NCI-H128 (cell line): ENCODE measurements around the gene FURIN.
"Not testable (repeated sequence)": the region's sequence is repeated elsewhere in the genome, so short reads cannot be mapped to it uniquely, and the experiment has no call there.

ENCODE experiments used
- DNase-seq: peaks from one replicate; lab custom pipeline; 2025; ENCODE audit not compliant: unreplicated experiment; lab: John Stamatoyannopoulos, UW

The FURIN gene

DNA sequence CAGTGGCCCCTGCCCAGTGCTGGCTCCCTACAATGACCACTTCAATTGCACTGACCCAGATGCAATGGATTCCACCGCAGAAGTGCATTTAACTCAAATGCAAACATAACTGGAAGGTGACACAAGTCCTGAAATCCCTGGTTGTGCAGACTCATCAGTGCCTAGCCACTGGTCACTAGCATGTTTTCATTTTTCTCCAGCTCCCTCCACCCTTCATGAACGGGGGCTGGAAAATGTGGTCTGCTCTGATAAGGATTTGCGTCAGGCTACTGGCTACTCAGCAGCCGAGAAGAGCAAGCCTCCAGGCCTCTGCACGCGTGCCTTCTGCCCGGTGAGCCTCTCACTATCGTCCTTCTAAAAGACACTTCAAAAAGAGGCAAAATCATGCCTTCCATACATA, 27.4 kb upstream of the FURIN start:
- DNase-seq, result no peak

DNA sequence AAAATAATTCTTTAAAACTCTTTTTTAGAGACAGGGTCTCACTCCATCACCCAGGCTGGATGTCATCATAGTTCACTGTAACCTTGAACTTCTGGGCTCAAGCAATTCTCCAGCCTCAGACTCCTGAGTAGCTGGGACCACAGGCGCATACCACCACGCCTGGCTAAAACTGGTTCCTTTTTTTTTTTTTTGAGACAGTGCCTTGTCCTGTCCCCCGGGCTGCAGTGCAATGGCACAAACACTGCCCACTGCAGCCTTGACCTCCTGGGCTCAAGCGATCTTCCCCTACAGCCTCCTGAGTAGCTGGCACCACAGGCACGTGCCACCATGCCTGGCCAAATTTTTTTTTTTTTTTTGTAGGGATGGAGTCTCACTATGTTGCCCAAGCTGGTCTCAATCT, 23.7 kb upstream of the FURIN start:
- no peak for DNase-seq

DNA sequence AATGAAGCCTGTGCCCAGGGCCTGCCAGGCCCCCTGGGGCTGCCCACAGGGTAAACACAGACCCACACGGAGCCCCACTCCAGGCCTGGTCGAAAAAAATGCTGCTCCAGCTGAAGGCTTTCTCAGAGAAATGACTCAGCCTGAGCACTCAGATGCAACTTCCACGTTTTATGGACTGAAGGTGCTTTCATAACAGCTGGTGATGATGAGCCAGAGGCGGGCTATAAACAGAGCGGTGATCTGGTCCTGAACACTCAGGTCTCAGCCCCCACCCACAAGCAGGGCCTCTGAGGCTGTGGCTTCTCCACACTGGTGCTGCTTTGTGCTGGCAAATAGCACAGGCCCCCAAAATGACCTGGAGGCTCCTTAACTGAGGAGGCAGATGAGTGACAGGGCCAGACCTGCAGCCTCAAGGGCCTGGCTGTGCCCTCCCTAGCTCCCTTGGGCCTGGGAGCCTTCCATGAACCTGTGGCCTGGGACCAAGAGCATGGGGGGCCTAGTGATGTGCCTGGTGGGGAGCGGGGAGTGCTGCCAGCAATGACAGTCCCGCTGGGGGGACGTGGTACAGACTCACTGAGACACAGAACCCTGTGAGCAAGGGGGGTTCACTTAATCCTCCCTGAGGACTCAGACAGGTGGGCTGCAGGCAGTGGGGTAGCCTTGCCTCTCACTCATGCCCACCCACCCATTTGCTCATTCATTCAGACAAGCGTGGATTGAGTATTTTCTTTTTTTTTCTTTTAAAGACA, 23.0 kb upstream of the FURIN start:
- no peak for DNase-seq

DNA sequence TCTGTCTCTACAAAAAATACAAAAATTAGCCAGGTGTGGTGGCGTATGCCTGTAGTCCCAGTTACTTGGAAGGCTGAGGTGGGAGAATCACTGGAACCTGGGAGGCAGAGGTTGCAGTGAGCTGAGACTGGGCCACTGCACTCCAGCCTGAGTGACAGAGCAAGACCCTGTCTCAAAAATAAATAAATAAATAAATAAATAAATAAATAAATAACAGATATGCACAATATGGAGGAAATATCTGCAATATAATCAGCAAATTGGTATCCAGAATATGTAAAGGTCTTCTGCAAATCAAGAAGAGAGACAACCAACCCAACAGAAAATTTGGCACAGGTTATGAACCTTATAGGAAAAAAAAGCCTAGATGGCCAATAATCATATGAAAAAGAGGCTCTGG, 19.0 kb upstream of the FURIN start:
- not testable (repeated sequence) for DNase-seq

DNA sequence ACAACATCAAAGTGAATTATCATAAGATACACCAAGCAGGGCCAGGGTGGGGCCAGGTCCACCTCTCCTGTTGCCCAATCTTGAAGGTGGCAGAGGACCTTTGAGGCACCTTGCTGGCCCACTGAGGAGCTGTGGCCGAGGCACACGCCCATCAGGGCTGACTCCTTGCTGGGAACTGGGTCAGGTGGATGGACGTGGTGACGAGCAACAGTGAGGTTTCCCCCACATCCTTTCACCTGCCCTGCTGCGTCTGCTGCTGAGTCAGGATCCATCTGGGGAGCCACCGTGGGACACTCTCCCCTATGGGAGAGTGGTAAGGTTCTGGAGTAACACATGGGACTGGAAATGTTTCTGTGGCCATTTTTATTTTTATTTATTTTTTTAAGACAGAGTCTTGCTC, 17.3 kb upstream of the FURIN start:
- DNase-seq, result no peak

DNA sequence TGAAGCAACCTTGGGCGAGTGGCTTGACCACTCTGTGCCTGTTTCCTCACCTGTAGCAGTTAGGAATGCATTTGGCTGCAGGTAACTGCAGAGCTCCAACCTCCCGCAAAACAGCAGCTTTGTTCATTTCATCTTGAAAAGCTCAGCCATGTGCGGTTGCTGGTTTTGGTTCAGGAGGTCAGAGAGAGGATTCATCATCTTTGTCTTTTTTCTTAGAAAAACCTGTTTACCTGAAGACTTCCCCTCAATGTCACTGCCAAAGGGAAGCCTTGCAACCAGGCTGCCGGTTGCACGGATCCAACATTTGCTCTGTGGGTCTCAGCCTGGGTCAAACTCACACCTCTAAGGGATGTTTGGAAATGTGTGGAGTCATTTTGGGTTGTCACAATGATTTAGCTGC, 16.4 kb upstream of the FURIN start:
- no peak for DNase-seq

DNA sequence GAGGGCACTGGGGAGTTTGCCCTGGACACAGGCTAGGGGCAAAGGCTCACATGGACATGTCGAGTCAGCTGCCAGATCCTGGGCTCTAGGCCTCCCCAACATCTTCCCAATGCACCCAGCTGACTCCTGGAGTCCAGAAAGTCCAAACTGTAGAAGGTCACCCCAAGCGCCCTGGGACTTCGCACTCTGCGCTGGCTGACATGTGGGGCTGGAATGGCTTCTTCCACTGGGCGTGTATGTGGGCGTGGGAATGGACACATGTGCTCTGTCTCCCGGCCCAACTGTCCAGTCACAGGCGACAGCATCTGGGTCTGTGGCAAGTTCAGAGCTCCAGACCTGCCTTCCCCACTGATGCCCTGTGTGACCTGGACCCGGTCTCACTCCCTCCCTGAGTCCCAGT, 13.2 kb upstream of the FURIN start:
- DNase-seq, result no peak

DNA sequence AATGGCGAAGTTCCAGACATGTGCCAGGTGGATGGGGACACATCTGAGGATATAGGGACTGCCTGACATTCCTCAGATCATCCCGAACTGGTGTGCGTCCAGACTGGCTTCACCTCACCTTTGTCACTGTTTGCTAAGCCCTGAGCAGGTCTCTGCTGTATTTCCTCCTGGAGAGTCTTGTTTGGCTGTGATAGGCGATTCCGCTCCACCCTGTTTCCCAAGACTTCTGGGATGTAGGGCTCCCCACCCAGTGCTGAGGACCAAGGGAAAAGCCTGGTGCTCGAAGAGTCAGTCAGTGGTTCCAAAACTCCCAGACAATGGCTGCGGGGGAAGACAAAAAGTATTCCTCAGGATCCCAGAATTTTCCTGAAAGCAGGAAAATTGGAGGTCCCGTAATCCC, 11.1 kb upstream of the FURIN start:
- no peak for DNase-seq

DNA sequence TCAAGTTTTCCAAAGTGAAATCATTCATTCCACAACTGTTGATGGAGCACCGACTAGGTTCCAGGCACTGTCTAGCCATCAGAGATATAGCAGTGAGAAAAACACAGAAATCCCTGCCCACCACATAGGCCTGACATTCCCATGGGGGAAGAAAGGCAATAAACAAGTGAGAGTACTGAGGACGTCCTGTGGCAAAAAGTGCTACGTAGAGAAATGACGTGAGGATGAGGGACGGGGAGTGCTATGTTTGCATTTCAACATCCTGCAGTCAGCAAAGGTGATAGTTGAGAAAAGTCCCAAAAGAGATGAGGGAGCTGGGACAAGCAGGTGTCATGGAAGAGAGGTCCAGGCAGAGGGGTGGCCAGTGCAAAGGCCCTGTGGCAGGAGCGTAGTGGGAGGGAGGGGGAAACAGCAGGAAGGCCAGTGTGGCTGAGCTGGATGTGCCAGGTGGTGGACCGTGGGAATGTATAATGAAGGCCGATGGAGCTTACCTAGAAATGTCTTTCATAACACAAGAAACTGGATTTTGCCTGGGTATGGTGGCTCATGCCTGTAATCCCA, 10.4 kb upstream of the FURIN start:
- DNase-seq, result no peak

DNA sequence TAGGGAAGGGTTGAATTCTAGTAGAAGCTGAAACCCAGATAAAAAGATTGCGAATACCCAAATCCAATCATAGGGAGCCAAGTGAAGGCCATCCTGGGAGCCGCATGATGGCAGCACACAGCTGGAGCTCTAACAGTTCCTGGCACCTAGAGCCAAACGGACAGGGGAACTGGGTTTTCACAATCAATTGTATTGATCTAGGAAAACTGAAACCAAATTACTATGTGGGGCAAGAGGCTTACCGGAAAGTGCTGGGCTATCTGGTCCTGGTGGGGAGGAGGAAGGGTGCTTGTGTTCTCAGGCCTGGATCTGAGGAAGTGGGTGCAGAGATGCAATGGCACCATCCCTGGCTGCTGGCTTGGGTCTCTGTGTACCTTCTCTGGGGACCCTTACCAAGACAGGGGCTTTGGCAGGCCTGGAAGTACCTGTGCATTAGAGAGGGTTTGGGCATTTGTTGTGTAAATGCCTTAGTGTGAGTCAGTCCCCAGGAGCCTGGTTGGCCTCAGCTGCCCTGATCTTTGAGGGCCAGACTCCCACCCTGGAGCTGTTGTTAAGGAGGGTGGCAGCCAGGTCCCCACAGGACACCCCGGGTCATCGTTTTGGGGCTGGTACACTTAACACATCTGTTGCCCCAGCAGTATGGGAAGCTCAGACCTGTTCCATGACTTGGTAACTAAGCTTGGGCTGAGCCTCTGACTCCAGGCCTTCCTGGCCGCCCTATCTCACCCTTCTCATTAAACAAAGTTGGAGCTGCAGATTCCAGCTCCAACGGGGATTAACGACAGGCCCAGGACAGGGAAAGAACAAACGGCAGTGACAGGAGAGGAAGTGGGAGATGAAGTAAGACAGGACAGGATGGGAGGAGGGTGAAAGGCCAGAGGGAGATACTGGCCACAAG, 8.9 kb upstream of the FURIN start:
- DNase-seq, result no peak

DNA sequence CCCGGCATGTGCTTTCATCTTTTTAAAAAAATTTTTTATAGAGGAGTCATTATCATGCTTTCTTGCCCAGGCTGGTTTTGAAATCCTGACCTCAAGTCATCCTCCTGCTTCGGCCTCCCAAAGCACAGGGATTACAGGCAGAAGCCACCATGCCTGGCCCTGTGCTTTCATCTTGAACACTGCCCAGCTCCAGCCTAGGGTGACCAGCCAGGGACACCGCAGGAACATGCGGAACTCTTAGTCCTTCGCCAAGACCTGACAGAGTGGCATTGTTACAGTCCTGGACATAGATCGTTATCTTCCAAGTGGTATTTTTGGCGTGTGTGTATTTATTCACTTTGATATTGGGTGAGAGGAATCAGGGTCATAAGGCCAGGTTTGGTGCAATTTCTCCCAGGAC, 7.9 kb upstream of the FURIN start:
- no peak for DNase-seq

DNA sequence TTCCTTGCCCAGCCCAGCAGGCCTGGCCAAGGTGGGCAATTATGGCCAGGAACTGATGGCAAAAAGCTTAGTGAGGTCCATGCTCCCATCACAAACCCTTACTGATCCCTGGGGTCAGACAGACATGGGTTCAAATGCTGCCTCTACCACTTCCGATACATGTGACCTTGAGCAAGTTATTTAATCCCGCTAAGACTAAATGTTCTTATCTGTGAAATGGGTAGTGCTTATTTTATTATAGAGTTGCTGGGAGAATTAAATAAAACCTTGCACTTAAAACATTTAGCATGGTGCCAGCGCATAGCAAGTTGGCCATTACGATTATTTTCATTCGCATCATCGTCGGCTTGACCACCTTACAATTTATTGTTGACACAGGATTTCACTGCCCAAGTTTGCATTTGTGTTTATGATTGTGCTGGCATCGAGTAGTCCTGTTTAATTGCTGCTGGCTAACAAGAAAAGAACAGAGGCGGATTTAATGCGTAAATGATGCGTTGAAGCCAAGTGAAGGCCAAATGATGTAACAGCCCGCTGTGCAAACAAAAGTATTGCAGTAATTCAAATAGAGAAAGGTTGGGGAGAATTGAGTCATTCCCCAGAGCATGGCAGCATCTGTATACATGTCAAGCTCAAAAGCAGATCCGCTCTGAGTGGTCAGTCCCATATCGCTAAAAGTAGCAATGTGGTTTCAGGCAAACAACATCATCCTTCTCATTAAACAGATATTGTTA, 7.3 kb upstream of the FURIN start:
- DNase-seq, result no peak

DNA sequence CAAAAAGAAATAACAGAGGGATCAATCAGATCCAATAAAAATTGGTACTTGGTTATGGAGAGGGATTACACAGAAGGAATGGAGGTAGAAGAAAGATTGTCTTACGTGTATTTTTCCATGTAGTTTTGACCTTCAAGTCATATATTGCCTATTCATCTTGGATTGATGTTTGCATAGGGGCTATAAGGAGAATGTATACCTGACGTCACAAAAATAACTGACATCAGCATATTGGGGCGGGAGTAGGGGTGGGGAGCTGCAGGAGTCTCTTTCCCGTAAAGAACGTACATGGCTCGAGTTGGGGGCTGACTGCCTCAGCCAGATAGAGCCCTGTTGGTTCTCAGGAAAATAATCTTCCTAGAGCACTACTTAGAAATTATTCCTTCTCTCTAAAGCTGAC, 5.9 kb upstream of the FURIN start:
- no peak for DNase-seq

DNA sequence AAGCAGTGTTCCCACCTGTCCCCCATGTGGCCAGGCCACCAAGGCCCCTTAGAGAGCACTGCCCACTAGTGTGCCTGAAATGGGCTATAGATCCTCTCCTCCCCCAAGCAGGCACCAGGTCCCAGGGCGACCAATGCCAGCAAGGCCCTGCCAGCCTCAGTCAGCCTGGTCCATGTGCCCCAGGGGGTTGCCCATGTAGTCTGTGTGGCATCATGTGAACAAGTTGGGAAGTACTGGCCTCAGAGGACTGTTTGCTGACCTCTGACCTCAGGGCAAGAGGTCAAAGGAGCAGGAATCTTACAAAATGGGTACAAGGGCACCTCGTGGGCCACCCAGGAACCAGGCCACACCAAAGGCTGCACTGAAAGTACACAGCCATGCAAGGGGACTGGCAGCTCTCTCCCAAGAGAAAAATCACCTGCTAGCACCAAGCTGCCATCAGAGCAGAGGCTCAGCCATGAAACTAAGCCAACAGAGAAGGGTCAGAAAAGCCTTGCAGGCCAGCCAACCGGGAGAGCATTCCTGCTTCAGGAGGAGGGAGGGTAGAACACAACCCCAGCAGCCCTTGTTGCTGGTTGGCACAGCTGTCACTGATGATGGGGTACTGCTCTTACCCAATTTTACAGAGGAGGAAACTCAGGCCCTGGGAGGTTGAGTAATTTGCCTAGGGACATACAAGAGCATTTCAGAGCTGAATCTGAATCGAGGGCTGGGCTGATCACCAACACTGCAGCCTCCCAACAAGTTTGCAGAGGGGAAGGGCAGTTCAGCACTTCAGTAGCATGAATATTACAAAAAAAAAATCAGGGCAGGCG, 5.2 kb upstream of the FURIN start:
- DNase-seq, result no peak

DNA sequence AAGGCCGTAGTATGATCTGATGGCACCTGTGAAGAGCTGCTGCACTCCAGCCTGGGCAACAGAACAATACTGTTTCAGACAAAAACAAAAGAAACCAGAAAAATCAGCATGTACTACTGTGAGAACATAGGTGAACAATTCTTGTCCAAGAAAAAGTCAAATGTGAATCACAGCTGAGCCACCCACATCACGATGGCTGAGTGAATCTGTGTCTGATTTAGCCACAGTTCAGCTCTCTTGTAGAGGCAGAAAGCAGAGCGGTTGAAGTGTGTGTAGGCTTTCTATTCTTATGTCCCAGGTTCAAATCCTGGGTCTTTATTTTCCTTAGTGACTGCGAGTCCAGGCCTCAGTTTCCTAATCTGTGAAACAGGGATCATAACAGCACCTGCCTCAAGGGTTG, 4.4 kb upstream of the FURIN start:
- no peak for DNase-seq

DNA sequence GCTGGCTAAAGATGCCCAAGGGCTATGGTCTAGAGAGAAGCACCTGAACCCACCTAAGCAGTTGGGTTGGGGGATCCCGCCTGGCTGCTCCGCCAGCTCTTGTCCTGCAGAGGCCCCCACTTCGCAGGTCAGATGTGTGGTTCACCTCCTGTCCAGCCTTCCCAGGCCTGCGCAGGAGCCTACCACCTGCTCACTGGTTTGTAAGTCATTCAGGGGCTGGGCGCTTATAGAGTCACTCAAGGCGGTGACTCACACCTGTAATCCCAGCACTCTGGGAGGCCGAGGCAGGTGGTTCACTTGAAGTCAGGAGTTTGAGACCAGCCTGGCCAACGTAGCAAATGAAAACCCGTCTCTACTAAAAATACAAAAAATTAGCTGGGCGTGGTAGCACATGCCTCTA, 3.9 kb upstream of the FURIN start:
- DNase-seq, result no peak

DNA sequence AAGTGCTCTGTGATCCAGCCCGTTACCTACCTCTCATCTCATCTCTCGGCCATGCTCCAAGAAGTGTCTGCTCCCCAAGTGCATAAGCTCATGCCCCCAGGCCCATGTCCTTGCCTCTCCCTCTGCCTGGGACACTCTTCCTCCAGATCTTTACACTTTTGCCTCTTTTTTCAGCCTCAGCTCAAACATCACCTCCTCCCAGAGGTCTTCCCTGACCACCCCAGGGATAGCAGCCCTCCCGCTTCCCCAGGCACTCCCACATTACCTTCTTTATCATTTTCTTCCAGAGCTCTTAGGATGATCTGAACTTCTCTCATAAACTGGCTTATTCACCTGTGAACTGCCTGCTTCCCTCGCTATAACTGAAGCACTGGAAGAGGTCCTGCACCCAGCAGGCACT, 2.7 kb upstream of the FURIN start:
- DNase-seq, result no peak

DNA sequence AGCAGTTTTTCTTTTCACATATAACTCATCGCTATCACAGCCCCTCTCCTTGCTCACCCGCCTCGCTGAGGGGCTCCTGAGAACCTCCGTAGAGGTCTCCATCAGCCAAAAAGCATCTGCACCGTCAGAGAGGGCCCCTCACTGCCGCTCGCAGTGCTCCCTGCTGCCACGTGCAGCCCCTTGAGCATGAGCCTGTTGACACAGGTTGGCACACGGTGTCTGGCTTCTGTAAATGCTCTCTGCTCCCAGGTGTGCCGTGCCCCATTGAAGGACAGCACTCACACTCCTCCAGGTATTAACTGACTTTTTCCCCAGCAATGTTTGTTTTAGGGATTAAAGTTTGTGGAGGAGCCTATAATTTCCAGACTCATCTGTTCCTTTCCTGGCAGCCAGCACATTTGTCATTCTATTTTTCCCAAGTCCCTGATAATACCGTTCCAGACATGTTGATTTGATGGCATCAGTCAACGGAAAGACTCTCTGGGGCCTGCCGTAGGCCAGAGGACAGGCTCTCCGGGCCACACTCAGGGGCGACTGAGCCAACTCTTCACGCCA, 2.1 kb upstream of the FURIN start:
- no peak for DNase-seq

DNA sequence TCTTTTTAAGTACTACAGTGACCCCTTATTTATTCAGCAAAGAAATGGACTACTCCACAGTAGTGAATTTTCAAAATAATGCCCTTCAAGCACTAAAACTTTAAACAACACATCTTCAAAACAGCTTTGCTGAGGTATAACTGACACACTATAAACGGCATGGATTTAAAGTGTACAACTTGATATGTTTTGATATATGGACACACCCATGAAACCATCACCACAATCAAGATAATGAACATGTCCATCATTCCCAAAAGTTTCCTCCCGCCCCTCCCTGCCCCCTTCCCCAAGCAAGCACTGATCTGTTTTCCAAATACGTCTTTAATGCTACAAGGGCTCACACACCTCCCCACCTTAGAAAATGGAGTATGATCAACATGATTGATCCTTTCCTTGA, 1.6 kb upstream of the FURIN start:
- DNase-seq, result no peak

DNA sequence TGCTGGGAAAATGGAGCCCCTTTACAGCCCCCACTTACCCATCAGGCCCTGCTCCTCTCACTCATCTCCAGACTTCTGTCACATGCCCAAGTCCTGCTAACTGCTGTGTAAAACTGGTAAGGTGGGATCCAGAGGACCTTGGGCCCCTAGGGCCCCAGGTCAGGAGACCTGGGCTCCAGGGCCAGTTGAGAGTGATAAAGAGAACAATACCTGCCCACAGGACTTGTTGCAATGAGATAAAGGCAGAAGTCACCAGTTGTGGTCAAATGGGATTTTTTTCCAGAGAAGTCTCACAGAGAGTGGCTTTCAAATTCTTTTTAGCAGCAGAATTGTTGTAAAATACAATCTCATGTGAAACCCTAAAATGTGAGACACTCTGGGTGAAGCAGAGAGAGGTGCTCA, 753 bp downstream of the FURIN start:
- no peak for DNase-seq
